Measurements from ENCODE around the gene CEACAM19. TPM values are rescaled to one million over a fixed set of nuclear protein-coding genes. Genes with fewer than 3 reads are reported as not detected.

CEACAM19 gene
- total RNA-seq, 2 donors from 2014 or later: 3.4 to 6.2 TPM

DNA sequence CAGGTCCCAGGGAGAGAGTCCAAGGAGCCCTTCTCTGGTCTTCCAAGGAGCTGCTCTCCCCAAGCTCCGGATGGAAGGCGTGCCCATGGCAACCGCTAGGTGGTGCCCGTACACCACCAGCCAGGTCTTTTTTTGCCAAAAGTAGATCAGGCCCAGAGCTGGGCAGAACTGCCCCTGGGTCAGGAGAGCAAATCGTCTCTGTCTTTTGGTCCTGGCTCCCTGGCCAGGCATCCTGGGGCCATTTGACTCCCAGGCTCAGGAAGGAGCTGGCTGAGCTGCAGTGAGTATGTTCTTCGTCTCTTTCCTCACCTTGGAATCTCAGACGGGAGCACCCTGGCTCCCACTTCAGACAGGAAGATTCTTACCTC is 52.7 kb downstream of the CEACAM19 start:
- no peaks in the 10 kb centered on the region for H3K36me3 ChIP-seq
- ATAC-seq (ENCODE audit: insufficient number of reproducible peaks, low FRiP score, low read depth): no peak
- no peak overlapping the region for H3K27ac ChIP-seq
- peak; percentile 38 for DNase-seq (ENCODE audit: low spot score)
- H3K4me3 ChIP-seq: no peak overlapping the region
- no peaks in the 10 kb centered on the region for H3K9me3 ChIP-seq
- H3K27me3 ChIP-seq (replicated peaks; ENCODE audit: insufficient read depth): no peaks in the 10 kb centered on the region
- peak; percentile 97 for TF ChIP-seq CTCF (IDR thresholded peaks at IDR 0.05)
- H3K4me1 ChIP-seq (ENCODE audit: control insufficient read depth in 1 of 2, low read depth in 2 of 2): peaks cover 28 to 41% of the 10 kb centered on the region in 2 donors

DNA sequence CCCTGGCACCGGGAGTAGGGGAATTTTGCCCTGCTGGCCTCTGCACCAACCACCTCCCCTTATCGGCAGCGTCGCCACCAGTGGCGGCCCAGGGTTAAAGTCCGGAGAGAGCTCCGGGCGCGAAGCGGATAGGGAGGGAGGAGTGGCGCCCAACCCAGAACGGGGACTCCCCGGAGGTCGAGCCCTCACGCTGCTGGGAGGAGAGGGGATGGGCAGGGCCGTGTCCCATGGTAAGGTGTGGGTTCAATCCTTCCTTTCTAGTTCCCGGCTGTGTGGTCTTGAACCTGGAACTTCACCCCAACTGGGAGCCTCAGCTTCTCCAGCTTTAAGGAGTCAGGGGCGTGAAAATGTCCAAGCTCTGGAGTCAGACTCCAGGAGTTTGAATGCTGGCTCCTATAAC is 54.0 kb downstream of the CEACAM19 start:
- H3K4me3 ChIP-seq: peak overlapping the region; percentile 10
- no peaks in the 10 kb centered on the region for H3K9me3 ChIP-seq
- H3K27me3 ChIP-seq (replicated peaks; ENCODE audit: insufficient read depth): no peaks in the 10 kb centered on the region
- H3K4me1 ChIP-seq (ENCODE audit: control insufficient read depth in 1 of 2, low read depth in 2 of 2): peaks cover 22 to 35% of the 10 kb centered on the region in 2 donors
- no peaks in the 10 kb centered on the region for H3K36me3 ChIP-seq
- no peak overlapping the region for H3K27ac ChIP-seq
- DNase-seq (ENCODE audit: low spot score): no peak
- ATAC-seq (ENCODE audit: insufficient number of reproducible peaks, low FRiP score, low read depth): no peak
- no peak for TF ChIP-seq CTCF (IDR thresholded peaks at IDR 0.05)

GRCh38 chr19:44725684-44726083 is 54.4 kb downstream of the CEACAM19 start:
- H3K9me3 ChIP-seq: no peaks in the 10 kb centered on the region
- H3K4me1 ChIP-seq (ENCODE audit: control insufficient read depth in 1 of 2, low read depth in 2 of 2): peaks cover 22 to 33% of the 10 kb centered on the region in 2 donors
- ATAC-seq (ENCODE audit: insufficient number of reproducible peaks, low FRiP score, low read depth) (no peak), DNase-seq (ENCODE audit: low spot score) (no peak)
- H3K4me3 ChIP-seq: no peak overlapping the region
- no peaks in the 10 kb centered on the region for H3K27me3 ChIP-seq (replicated peaks; ENCODE audit: insufficient read depth)
- no peaks in the 10 kb centered on the region for H3K36me3 ChIP-seq
- no peak overlapping the region for H3K27ac ChIP-seq
- TF ChIP-seq CTCF (IDR thresholded peaks at IDR 0.05): no peak

DNA sequence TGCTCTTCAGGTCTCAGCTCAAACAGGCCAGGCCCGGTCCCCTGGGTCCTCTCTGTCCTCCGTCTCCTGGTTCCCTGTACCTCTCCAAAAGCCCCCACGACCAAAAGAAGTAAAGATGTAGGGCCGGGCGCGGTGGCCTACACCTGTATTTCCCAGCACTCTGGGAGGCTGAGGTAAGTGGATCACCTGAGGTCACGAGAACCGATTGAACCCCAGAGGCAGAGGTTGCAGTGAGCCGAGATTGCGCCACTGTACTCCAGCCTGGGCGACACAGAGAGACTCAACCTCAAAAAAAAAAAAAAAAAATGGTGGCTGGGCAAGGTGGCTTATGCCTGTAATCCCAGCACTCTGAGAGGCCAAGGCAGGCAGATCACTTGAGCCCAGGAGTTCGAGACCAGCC is 55.2 kb downstream of the CEACAM19 start:
- no peak for TF ChIP-seq CTCF (IDR thresholded peaks at IDR 0.05)
- no peaks in the 10 kb centered on the region for H3K9me3 ChIP-seq
- H3K36me3 ChIP-seq: no peaks in the 10 kb centered on the region
- ATAC-seq (ENCODE audit: insufficient number of reproducible peaks, low FRiP score, low read depth): no peak
- H3K4me1 ChIP-seq (ENCODE audit: control insufficient read depth in 1 of 2, low read depth in 2 of 2): peaks cover 15 to 25% of the 10 kb centered on the region in 2 donors
- no peak overlapping the region for H3K4me3 ChIP-seq
- DNase-seq (ENCODE audit: low spot score): no peak
- no peaks in the 10 kb centered on the region for H3K27me3 ChIP-seq (replicated peaks; ENCODE audit: insufficient read depth)
- H3K27ac ChIP-seq: no peak overlapping the region

GRCh38 chr19:44728178-44728577 is 56.9 kb downstream of the CEACAM19 start:
- no peak for TF ChIP-seq CTCF (IDR thresholded peaks at IDR 0.05)
- H3K27ac ChIP-seq: no peak overlapping the region
- H3K36me3 ChIP-seq: no peaks in the 10 kb centered on the region
- ATAC-seq (ENCODE audit: insufficient number of reproducible peaks, low FRiP score, low read depth) (no peak), DNase-seq (ENCODE audit: low spot score) (no peak)
- H3K27me3 ChIP-seq (replicated peaks; ENCODE audit: insufficient read depth): no peaks in the 10 kb centered on the region
- no peaks in the 10 kb centered on the region for H3K9me3 ChIP-seq
- H3K4me1 ChIP-seq (ENCODE audit: control insufficient read depth in 1 of 2, low read depth in 2 of 2): peaks cover 14 to 19% of the 10 kb centered on the region in 2 donors
- no peak overlapping the region for H3K4me3 ChIP-seq

Measured in thoracic aorta (tissue), 2 donors.